H1 (cell line): ENCODE data around the gene LIMK2. TPM values are rescaled to one million over a fixed set of nuclear protein-coding genes. Genes with fewer than 3 reads are reported as not detected.

ENCODE experiments used
- CTCF ChIA-PET: fragments of 300-600 bp; sonication (Branson Sonifier 250); formaldehyde crosslinking; loops from one replicate; lab custom pipeline; 2021; ENCODE audit not compliant: partially characterized antibody; lab: Charles Lee
- POLR2A ChIA-PET: fragments of 300-600 bp; sonication (Branson Sonifier 250); formaldehyde crosslinking; loops from one replicate; lab custom pipeline; 2021; ENCODE audit warnings: inconsistent platforms; ENCODE audit not compliant: partially characterized antibody; lab: Charles Lee
- DNase-seq, 2 experiments: peaks; one replicate each; pipeline versions ENCODE4 v3.0.0 to v3.0.0-alpha.2; 2010 to 2022; ENCODE audit warnings: low spot score in 2 of 2, low read depth in 1 of 2, mixed read lengths in 1 of 2
- FAIRE-seq: peaks from 2 replicates; lab custom pipeline; 2011; peaks lifted over from hg19 to GRCh38; lab: Jason Lieb, UNC
- H2AFZ ChIP-seq: 2 replicates; pipeline ENCODE4 v1.8.1; 2012; ENCODE audit warnings: low read length, inconsistent platforms
- H2AK5ac ChIP-seq: 2 replicates; pipeline ENCODE4 v1.6.1; 2013; ENCODE audit warnings: low read depth, low read length
- H2BK120ac ChIP-seq: replicated peaks from 2 replicates; pipeline ENCODE3; 2013; ENCODE audit warnings: low read depth, low read length, inconsistent platforms
- H2BK12ac ChIP-seq: 2 replicates; pipeline ENCODE4 v1.6.1; 2013; ENCODE audit warnings: low read depth, low read length
- H2BK15ac ChIP-seq: 2 replicates; pipeline ENCODE4 v1.6.1; 2013; ENCODE audit warnings: low read length
- H2BK20ac ChIP-seq: 2 replicates; pipeline ENCODE4 v1.6.1; 2013; ENCODE audit warnings: low read length
- H2BK5ac ChIP-seq: 2 replicates; pipeline ENCODE4 v1.6.1; 2013; ENCODE audit warnings: low read depth, low read length
- H3K14ac ChIP-seq: 2 replicates; pipeline ENCODE4 v1.6.1; 2013; ENCODE audit warnings: inconsistent platforms; ENCODE audit not compliant: insufficient read length
- H3K18ac ChIP-seq: 2 replicates; pipeline ENCODE4 v1.6.1; 2013; ENCODE audit warnings: low read length; ENCODE audit errors: extremely low read depth
- H3K23ac ChIP-seq: 2 replicates; pipeline ENCODE4 v1.6.1; 2013; ENCODE audit warnings: inconsistent platforms; ENCODE audit not compliant: insufficient read length
- H3K23me2 ChIP-seq: 2 replicates; pipeline ENCODE4 v1.6.1; 2013; ENCODE audit warnings: low read depth, low read length
- H3K27ac ChIP-seq: 2 replicates; pipeline ENCODE4 v1.6.1; 2011; ENCODE audit warnings: low read depth, low read length, inconsistent platforms
- H3K27me3 ChIP-seq, 4 experiments: replicated peaks in 1 of 4; 1 replicate in 1 of 4; 2 replicates in 3 of 4; pipeline versions ENCODE4 v1.6.1 to v1.8.1; 2011 to 2013; ENCODE audit warnings: low read length in 3 of 4, mild to moderate bottlenecking in 3 of 4, inconsistent platforms in 2 of 4, mixed read lengths in 2 of 4, moderate library complexity in 1 of 4; ENCODE audit not compliant: control insufficient read depth in 3 of 4, insufficient read depth in 3 of 4; ENCODE audit errors: extremely low read depth in 1 of 4
- H3K36me3 ChIP-seq, 4 experiments: 2 replicates each; pipeline versions ENCODE4 v1.6.1 to v1.8.1; 2011 to 2013; ENCODE audit warnings: mild to moderate bottlenecking in 4 of 4, low read length in 3 of 4, moderate library complexity in 2 of 4, control low read depth in 1 of 4, inconsistent platforms in 1 of 4; ENCODE audit not compliant: insufficient read depth in 4 of 4, control insufficient read depth in 2 of 4
- H3K4ac ChIP-seq: replicated peaks from 2 replicates; pipeline ENCODE3; 2013; ENCODE audit warnings: low read length, low read depth, mixed read lengths, inconsistent platforms; ENCODE audit not compliant: insufficient read length
- H3K4me1 ChIP-seq, 4 experiments: replicated peaks in 1 of 4; 1 replicate in 1 of 4; 2 replicates in 3 of 4; pipeline versions ENCODE4 v1.6.1 to v1.8.1; 2011 to 2013; ENCODE audit warnings: low read length in 3 of 4, inconsistent platforms in 2 of 4, mixed read lengths in 1 of 4; ENCODE audit not compliant: insufficient read depth in 4 of 4, control insufficient read depth in 3 of 4
- H3K4me2 ChIP-seq, 2 experiments: 2 replicates each; pipeline versions ENCODE4 v1.6.1 to v1.8.1; 2011 to 2013; ENCODE audit warnings: low read depth in 2 of 2, low read length in 2 of 2, control low read depth in 1 of 2, inconsistent platforms in 1 of 2, mild to moderate bottlenecking in 1 of 2; ENCODE audit not compliant: insufficient read depth in 1 of 2
- H3K4me3 ChIP-seq, 4 experiments: fragments of 200-600, 300-600 bp in 1 of 4; sonication (generic), shearing (Covaris generic), sonication (Bioruptor Twin) in 1 of 4; 2 replicates each; pipeline versions ENCODE4 v1.5.1 to v1.8.1; 2011 to 2016; ENCODE audit warnings: low read length in 4 of 4, low read depth in 3 of 4, control low read depth in 2 of 4, inconsistent platforms in 2 of 4, mild to moderate bottlenecking in 2 of 4, mixed read lengths in 1 of 4, moderate library complexity in 1 of 4; ENCODE audit not compliant: insufficient read depth in 2 of 4; ENCODE audit errors: extremely low read depth in 1 of 4
- H3K56ac ChIP-seq: replicated peaks from 2 replicates; pipeline ENCODE3; 2013; ENCODE audit warnings: low read depth, mild to moderate bottlenecking, mixed read lengths, low read length, inconsistent platforms; ENCODE audit not compliant: insufficient read length
- H3K79me1 ChIP-seq: 2 replicates; pipeline ENCODE4 v1.6.1; 2013; ENCODE audit warnings: low read depth, low read length, control low read depth
- H3K79me2 ChIP-seq, 2 experiments: 2 replicates each; pipeline versions ENCODE4 v1.6.1 to v1.8.1; 2012 to 2013; ENCODE audit warnings: low read length in 2 of 2, mild to moderate bottlenecking in 2 of 2, inconsistent platforms in 1 of 2; ENCODE audit not compliant: insufficient read depth in 2 of 2, control insufficient read depth in 1 of 2
- H3K9ac ChIP-seq, 4 experiments: replicated peaks in 1 of 4; 1 replicate in 1 of 4; 2 replicates in 3 of 4; pipeline versions ENCODE4 v1.6.1 to v1.8.1; 2011 to 2013; ENCODE audit warnings: low read depth in 3 of 4, low read length in 3 of 4, control low read depth in 2 of 4, mild to moderate bottlenecking in 2 of 4, moderate library complexity in 2 of 4, inconsistent platforms in 1 of 4; ENCODE audit errors: extremely low read depth in 1 of 4
- H3K9me3 ChIP-seq, 2 experiments: 2 replicates each; pipeline versions ENCODE4 v1.6.1 to v1.8.1; 2012 to 2013; ENCODE audit warnings: mild to moderate bottlenecking in 2 of 2, moderate library complexity in 2 of 2, control low read depth in 1 of 2, inconsistent platforms in 1 of 2, low read depth in 1 of 2, low read length in 1 of 2, mixed read lengths in 1 of 2; ENCODE audit not compliant: insufficient read depth in 2 of 2
- H4K20me1 ChIP-seq, 2 experiments: replicated peaks in 1 of 2; 2 replicates each; pipeline versions ENCODE3 to v1.8.1; 2011 to 2013; ENCODE audit warnings: inconsistent platforms in 2 of 2, low read length in 2 of 2, mild to moderate bottlenecking in 1 of 2; ENCODE audit not compliant: insufficient read depth in 2 of 2, control insufficient read depth in 1 of 2
- H4K5ac ChIP-seq: 2 replicates; pipeline ENCODE4 v1.6.1; 2013; ENCODE audit warnings: low read length, low read depth, mixed read lengths, inconsistent platforms; ENCODE audit not compliant: insufficient read length
- H4K8ac ChIP-seq: 2 replicates; pipeline ENCODE4 v1.8.0; 2013; ENCODE audit warnings: mild to moderate bottlenecking, moderate library complexity, low read length, inconsistent platforms; ENCODE audit not compliant: insufficient read depth; ENCODE audit errors: extremely low read depth
- H4K91ac ChIP-seq: replicated peaks from 2 replicates; pipeline ENCODE3; 2013; ENCODE audit warnings: low read length, mixed read lengths, inconsistent platforms; ENCODE audit not compliant: insufficient read length
- CHD2 ChIP-seq: IDR thresholded peaks from 2 replicates; pipeline ENCODE4 v1.6.1; 2012; ENCODE audit warnings: low read length, improper control_type of control experiment
- RNF2 ChIP-seq: fragments of 200-900, 300-1000 bp; sonication (generic); IDR thresholded peaks from 2 replicates; pipeline ENCODE4 v1.7.1; 2016; ENCODE audit warnings: borderline replicate concordance, low read depth, mild to moderate bottlenecking, antibody characterized with exemption, low read length; ENCODE audit not compliant: poor library complexity, severe bottlenecking; ENCODE audit errors: missing control alignments
- SAP30 ChIP-seq: fragments of 300-600 bp; sonication (generic); IDR thresholded peaks from 2 replicates; pipeline ENCODE4 v1.7.1; 2012; ENCODE audit warnings: low read length, moderate library complexity, mild to moderate bottlenecking, inconsistent platforms; ENCODE audit not compliant: insufficient read depth, insufficient replicate concordance
- TAF7 ChIP-seq: optimal IDR thresholded peaks from 2 replicates; pipeline ENCODE3; 2011; ENCODE audit warnings: low read depth, mild to moderate bottlenecking, inconsistent platforms, low read length, moderate library complexity, borderline replicate concordance
- WGBS, 2 experiments: shearing (Covaris generic) in 1 of 2; methylation state at CpG; one replicate each; pipeline versions ENCODE4 v1.1.6 to v1.1.7; 2013 to 2015; ENCODE audit warnings: low lambda C conversion rate in 2 of 2, mixed read lengths in 2 of 2, inconsistent platforms in 1 of 2, low coverage in 1 of 2, missing lambda C conversion rate in 1 of 2; ENCODE audit not compliant: insufficient replicate concordance in 2 of 2, insufficient coverage in 1 of 2, insufficient read length in 1 of 2; ENCODE audit errors: extremely low coverage in 1 of 2, missing lambda C conversion rate in 1 of 2; 5-methylcytosine and 5-hydroxymethylcytosine counted together
- polyA plus RNA-seq, 7 experiments: library from polyadenylated mRNA; depleted of rRNA in 3 of 7; stranded (reverse) in 5 of 7; unstranded in 2 of 7; fragments of >200 nt in 5 of 7; fragments of 200-250 nt in 2 of 7; gene quantifications; 1 replicate in 5 of 7; 2 replicates in 1 of 7; 4 replicates in 1 of 7; pipeline versions ENCODE4 v1.2.1 to v1.2.3, GENCODE V29; 2011 to 2013; ENCODE audit warnings: missing spikeins in 2 of 7, mixed read lengths in 2 of 7
- total RNA-seq: library from RNA; stranded (reverse); fragmentation: NEBNext Ultra II Directional; extraction: Animal tissue kit (Norgen Biotek cat#: 25700); gene quantifications from 2 replicates; pipeline ENCODE4 v1.2.1, GENCODE V29; 2021

LIMK2 gene
- total and polyA plus RNA-seq, 2 of the 8 experiments (the other 6 are each of a cell fraction or from before 2014, with no cell fraction given), result 13.2 to 37.6 TPM

DNA sequence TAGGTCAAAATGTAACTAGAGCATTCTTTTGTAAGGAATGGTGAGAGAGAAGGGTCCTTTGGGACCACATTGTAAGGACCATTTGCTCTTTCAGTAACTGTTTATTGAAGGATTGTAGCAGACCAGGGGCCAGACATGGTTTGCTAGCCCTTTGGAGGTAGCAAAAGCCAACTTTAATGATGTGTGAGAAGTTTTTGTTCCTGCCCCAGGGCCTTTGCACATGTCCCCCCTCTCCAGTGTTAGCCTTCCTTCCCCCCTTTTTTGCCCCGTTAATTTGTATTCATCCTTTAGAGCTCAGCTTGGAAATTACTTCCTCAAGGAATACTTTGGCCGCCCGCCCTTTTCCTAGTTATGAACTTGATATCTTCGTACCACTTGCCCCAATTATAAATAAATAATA is 9.0 kb downstream of the LIMK2 start:
- H3K23ac ChIP-seq, result no peak overlapping the region
- peaks cover 0 to 4% (median 0%) of the 10 kb centered on the region in 4 experiments; a peak in 2 of 8 replicates for H3K36me3 ChIP-seq
- H3K4ac ChIP-seq, result no peak overlapping the region
- DNase-seq, result no peak
- H3K9ac ChIP-seq, result no peak overlapping the region
- no peak overlapping the region for H3K4me3 ChIP-seq
- no peak overlapping the region for H3K4me2 ChIP-seq
- H3K23me2 ChIP-seq, result no peaks in the 10 kb centered on the region
- 86% methylated on average over 4 of the region's 4 CpGs; no CpG with 5 or more reads in 1 of the 2 experiments for WGBS, 2 experiments
- no peak overlapping the region for H3K14ac ChIP-seq
- H3K27ac ChIP-seq, result no peak overlapping the region
- no peak overlapping the region for H2BK15ac ChIP-seq
- H3K4me1 ChIP-seq, result no peaks in the 10 kb centered on the region; a peak in 2 of 7 replicates
- CTCF ChIA-PET, result interaction anchor here (0.8 to 1.0 kb wide), 2 partner anchors 11 to 97 kb away, joined by 3 read pairs; no protein-coding TSS in a partner anchor
- H3K27me3 ChIP-seq, result no peaks in the 10 kb centered on the region
- POLR2A ChIA-PET, result interaction anchor here (0.7 to 1.6 kb wide), 4 partner anchors 9 to 70 kb away, joined by 3 to 6 read pairs (median 4); partner anchors contain the start of gene LIMK2
- H3K79me1 ChIP-seq, result peaks cover 20% of the 10 kb centered on the region
- no peak overlapping the region for H2AFZ ChIP-seq
- no peak overlapping the region for H3K18ac ChIP-seq
- no peak overlapping the region for H3K56ac ChIP-seq
- FAIRE-seq, result no peak
- H3K9me3 ChIP-seq, result no peaks in the 10 kb centered on the region
- H4K8ac ChIP-seq, result no peak overlapping the region
- H3K79me2 ChIP-seq, result peaks cover 7 to 76% of the 10 kb centered on the region in 2 experiments
- no peak overlapping the region for H2BK12ac ChIP-seq
- H4K91ac ChIP-seq, result no peak overlapping the region
- H2BK20ac ChIP-seq, result no peak overlapping the region
- no peak overlapping the region for H2AK5ac ChIP-seq
- H2BK5ac ChIP-seq, result no peak overlapping the region
- H4K20me1 ChIP-seq, result peaks cover 5 to 10% of the 10 kb centered on the region in 2 experiments
- no peak overlapping the region for H2BK120ac ChIP-seq
- H4K5ac ChIP-seq, result no peak overlapping the region
- TF ChIP-seq TAF7 (no peak), CHD2 (no peak), SAP30 (no peak), RNF2 (no peak)
